Measurements from ENCODE around the gene MGST2.

Gene MGST2

DNA sequence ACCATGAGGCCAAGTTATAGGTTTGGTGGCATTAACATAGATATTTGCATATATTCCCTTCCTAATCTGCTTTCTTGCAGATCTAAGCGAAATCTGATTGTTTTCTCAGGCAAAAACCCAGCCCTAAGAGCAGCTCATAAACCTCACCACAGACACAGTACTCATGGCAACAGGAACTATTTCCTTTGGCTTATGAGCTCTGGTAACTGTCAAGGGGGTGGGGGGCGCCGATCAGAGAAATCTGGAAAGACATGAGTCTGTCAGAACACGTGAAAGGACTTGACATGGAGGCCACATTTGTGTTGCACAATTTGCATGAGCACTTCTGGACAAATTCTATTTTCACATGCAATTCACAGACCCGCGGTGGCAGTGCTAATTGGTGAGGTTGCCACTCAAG lies 83.7 kb downstream of the MGST2 start:
- no peak overlapping the region for H3K23ac ChIP-seq (ENCODE audit: low read length)
- DNase-seq, result no peak
- H3K4me1 ChIP-seq (ENCODE audit: control insufficient read depth in 1 of 2, insufficient read depth in 2 of 2, low read length in 2 of 2), result peaks cover 4 to 10% of the 10 kb centered on the region in 2 experiments
- no peak overlapping the region for H2AFZ ChIP-seq (ENCODE audit: insufficient read depth, low read length, poor library complexity)
- no peak overlapping the region for H2BK5ac ChIP-seq (ENCODE audit: low read depth, low read length, poor library complexity)
- H3K36me3 ChIP-seq (ENCODE audit: control insufficient read depth in 1 of 2, insufficient read depth in 2 of 2, low read length in 2 of 2), result no peaks in the 10 kb centered on the region
- no peaks in the 10 kb centered on the region for H3K9me3 ChIP-seq (ENCODE audit: insufficient read depth, low read depth, low read length)
- no peaks in the 10 kb centered on the region for H3K79me2 ChIP-seq (ENCODE audit: control insufficient read depth, insufficient read depth, low read length, poor library complexity)
- H2AK5ac ChIP-seq (ENCODE audit: low read length), result no peak overlapping the region
- H3K79me1 ChIP-seq (ENCODE audit: low read length), result peaks cover 2% of the 10 kb centered on the region
- no peak overlapping the region for H3K4me2 ChIP-seq (ENCODE audit: low read length)
- no peaks in the 10 kb centered on the region for H3K27me3 ChIP-seq (ENCODE audit: insufficient read depth, low read length)
- no peak overlapping the region for H2BK12ac ChIP-seq (ENCODE audit: low read length)
- no peak overlapping the region for H4K12ac ChIP-seq (ENCODE audit: low read depth, low read length)
- H3K4me3 ChIP-seq (ENCODE audit: low read depth, low read length), result no peak overlapping the region
- H3K4ac ChIP-seq (ENCODE audit: low read depth, low read length), result no peak overlapping the region
- H2BK120ac ChIP-seq (ENCODE audit: insufficient read depth, low read length, poor library complexity), result no peak overlapping the region
- H3K14ac ChIP-seq (ENCODE audit: low read length), result no peak overlapping the region
- no peak overlapping the region for H4K8ac ChIP-seq (ENCODE audit: low read depth, low read length)
- H3K9ac ChIP-seq (ENCODE audit: low read length), result no peak overlapping the region
- WGBS (ENCODE audit: extremely low coverage, insufficient coverage, insufficient read length), result no CpG with 5 or more reads among the region's 6 CpGs
- H3K18ac ChIP-seq (ENCODE audit: low read length), result no peak overlapping the region
- H3K27ac ChIP-seq (ENCODE audit: low read depth, low read length), result no peak overlapping the region
- H4K91ac ChIP-seq (ENCODE audit: low read depth, low read length), result no peak overlapping the region

DNA sequence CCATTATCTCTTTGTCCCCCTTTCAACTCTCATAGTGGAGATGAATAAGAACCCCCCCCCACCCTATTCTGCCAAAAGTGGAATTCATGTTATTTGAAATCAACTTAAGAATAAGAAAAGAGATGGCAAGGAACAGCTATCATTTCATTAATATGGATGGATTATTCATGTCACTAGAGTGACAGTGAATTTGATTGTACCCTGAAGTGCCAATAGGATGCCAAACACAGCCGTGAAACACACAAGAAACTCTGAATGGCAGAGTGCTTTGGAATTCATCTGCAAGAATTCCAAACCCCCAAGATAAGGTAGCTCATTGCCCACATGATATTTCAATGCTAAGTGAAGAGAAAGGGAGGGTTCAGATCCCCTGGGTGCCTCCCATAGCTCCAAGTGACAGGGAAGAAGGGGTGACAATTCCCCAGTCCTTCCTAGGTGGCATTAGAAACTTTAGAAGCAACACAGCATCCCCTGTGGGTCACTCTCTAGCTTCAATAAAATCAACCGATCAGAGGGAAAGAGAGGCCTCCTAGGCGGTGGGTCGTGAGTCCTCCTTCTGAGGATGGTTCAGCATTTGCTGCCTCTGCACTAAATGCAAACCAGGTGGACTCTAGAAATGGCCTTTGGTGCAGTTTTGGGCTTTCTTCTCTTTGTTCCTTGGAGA lies 84.3 kb downstream of the MGST2 start:
- Histone ChIP-seq H3K9ac (ENCODE audit: low read length) (no peak overlapping the region), H4K91ac (ENCODE audit: low read depth, low read length) (no peak overlapping the region), H2BK12ac (ENCODE audit: low read length) (peak overlapping the region; percentile 5), H2BK5ac (ENCODE audit: low read depth, low read length, poor library complexity) (no peak overlapping the region), H2BK120ac (ENCODE audit: insufficient read depth, low read length, poor library complexity) (no peak overlapping the region), H3K4me1 (ENCODE audit: control insufficient read depth in 1 of 2, insufficient read depth in 2 of 2, low read length in 2 of 2) (peaks cover 4 to 10% of the 10 kb centered on the region in 2 experiments), H3K36me3 (ENCODE audit: control insufficient read depth in 1 of 2, insufficient read depth in 2 of 2, low read length in 2 of 2) (no peaks in the 10 kb centered on the region), H3K23ac (ENCODE audit: low read length) (no peak overlapping the region), H3K4ac (ENCODE audit: low read depth, low read length) (no peak overlapping the region), H4K8ac (ENCODE audit: low read depth, low read length) (no peak overlapping the region), H2AFZ (ENCODE audit: insufficient read depth, low read length, poor library complexity) (no peak overlapping the region), H3K27ac (ENCODE audit: low read depth, low read length) (no peak overlapping the region), H3K27me3 (ENCODE audit: insufficient read depth, low read length) (no peaks in the 10 kb centered on the region), H3K18ac (ENCODE audit: low read length) (no peak overlapping the region), H3K4me3 (ENCODE audit: low read depth, low read length) (no peak overlapping the region), H3K9me3 (ENCODE audit: insufficient read depth, low read depth, low read length) (no peaks in the 10 kb centered on the region), H3K4me2 (ENCODE audit: low read length) (no peak overlapping the region), H3K79me1 (ENCODE audit: low read length) (peaks cover 2% of the 10 kb centered on the region), H3K79me2 (ENCODE audit: control insufficient read depth, insufficient read depth, low read length, poor library complexity) (no peaks in the 10 kb centered on the region), H2AK5ac (ENCODE audit: low read length) (no peak overlapping the region), H4K12ac (ENCODE audit: low read depth, low read length) (no peak overlapping the region), H3K14ac (ENCODE audit: low read length) (no peak overlapping the region)
- WGBS (ENCODE audit: extremely low coverage, insufficient coverage, insufficient read length), result no CpG with 5 or more reads among the region's 4 CpGs
- no peak for DNase-seq

DNA sequence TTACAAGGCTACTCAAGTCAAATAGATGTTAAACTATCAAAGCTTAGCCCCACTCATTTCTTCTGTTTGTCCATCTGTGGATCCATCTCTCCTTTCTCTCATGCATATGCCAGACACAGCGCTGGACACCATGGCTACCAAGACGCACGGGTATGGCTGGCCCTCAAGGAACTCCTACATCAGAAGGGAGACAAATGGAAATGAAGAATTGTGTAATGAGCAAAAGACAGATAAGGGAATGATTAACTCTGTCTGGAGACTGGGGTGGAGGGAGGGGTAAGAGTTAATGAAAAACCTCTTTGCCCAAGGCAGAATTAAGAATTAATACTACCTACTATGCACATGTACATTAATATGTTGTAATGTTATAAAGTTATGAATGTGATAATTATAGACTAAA lies 88.1 kb downstream of the MGST2 start:
- no peak overlapping the region for H3K14ac ChIP-seq (ENCODE audit: low read length)
- peaks cover 4% of the 10 kb centered on the region in 2 experiments for H3K4me1 ChIP-seq (ENCODE audit: control insufficient read depth in 1 of 2, insufficient read depth in 2 of 2, low read length in 2 of 2)
- no peak overlapping the region for H3K18ac ChIP-seq (ENCODE audit: low read length)
- no peak overlapping the region for H2BK5ac ChIP-seq (ENCODE audit: low read depth, low read length, poor library complexity)
- peaks cover 1% of the 10 kb centered on the region for H3K79me1 ChIP-seq (ENCODE audit: low read length)
- no peak overlapping the region for H3K23ac ChIP-seq (ENCODE audit: low read length)
- no peaks in the 10 kb centered on the region for H3K27me3 ChIP-seq (ENCODE audit: insufficient read depth, low read length)
- no peak overlapping the region for H2AFZ ChIP-seq (ENCODE audit: insufficient read depth, low read length, poor library complexity)
- no peak overlapping the region for H3K27ac ChIP-seq (ENCODE audit: low read depth, low read length)
- no peak overlapping the region for H3K4me2 ChIP-seq (ENCODE audit: low read length)
- no peak for DNase-seq
- H4K91ac ChIP-seq (ENCODE audit: low read depth, low read length), result no peak overlapping the region
- H3K4ac ChIP-seq (ENCODE audit: low read depth, low read length), result no peak overlapping the region
- H3K36me3 ChIP-seq (ENCODE audit: control insufficient read depth in 1 of 2, insufficient read depth in 2 of 2, low read length in 2 of 2), result no peaks in the 10 kb centered on the region
- H3K9me3 ChIP-seq (ENCODE audit: insufficient read depth, low read depth, low read length), result no peaks in the 10 kb centered on the region
- no peaks in the 10 kb centered on the region for H3K79me2 ChIP-seq (ENCODE audit: control insufficient read depth, insufficient read depth, low read length, poor library complexity)
- no peak overlapping the region for H2BK12ac ChIP-seq (ENCODE audit: low read length)
- H3K9ac ChIP-seq (ENCODE audit: low read length), result no peak overlapping the region
- no CpG with 5 or more reads among the region's 3 CpGs for WGBS (ENCODE audit: extremely low coverage, insufficient coverage, insufficient read length)
- no peak overlapping the region for H4K12ac ChIP-seq (ENCODE audit: low read depth, low read length)
- H3K4me3 ChIP-seq (ENCODE audit: low read depth, low read length), result no peak overlapping the region
- no peak overlapping the region for H2BK120ac ChIP-seq (ENCODE audit: insufficient read depth, low read length, poor library complexity)
- no peak overlapping the region for H2AK5ac ChIP-seq (ENCODE audit: low read length)
- no peak overlapping the region for H4K8ac ChIP-seq (ENCODE audit: low read depth, low read length)
